Memory B cell (primary cell): Measurements from ENCODE around the gene KRTAP4-8.
A peak's percentile ranks its signal among the peaks of the same experiment; 100 is the strongest.
"Not testable (repeated sequence)": the region's sequence is repeated elsewhere in the genome, so short reads cannot be mapped to it uniquely, and the experiment has no call there.

ENCODE experiments used
- ATAC-seq: fragments of 150-1000 bp; cut with Tn5 transposase; 2 replicates; pipeline ENCODE4 v1.10.0; 2021; ENCODE audit warnings: low read depth, mild to moderate bottlenecking, moderate library complexity
- DNase-seq, 2 donors: peaks; one replicate each; pipeline ENCODE4 v3.0.0; 2022; ENCODE audit warnings: low spot score in 2 of 2
- H3K27ac Mint-ChIP-seq: one replicate; pipeline ENCODE4 v1.8.0; 2022; ENCODE audit warnings: mild to moderate bottlenecking, moderate library complexity, mixed read lengths
- H3K27me3 Mint-ChIP-seq: one replicate; pipeline ENCODE4 v1.8.0; 2022; ENCODE audit warnings: mixed read lengths
- H3K36me3 Mint-ChIP-seq: one replicate; pipeline ENCODE4 v1.8.0; 2022; ENCODE audit warnings: mild to moderate bottlenecking, mixed read lengths
- H3K4me1 Mint-ChIP-seq: one replicate; pipeline ENCODE4 v1.8.0; 2022; ENCODE audit warnings: mixed read lengths
- H3K4me3 Mint-ChIP-seq: one replicate; pipeline ENCODE4 v1.8.0; 2022; ENCODE audit warnings: mild to moderate bottlenecking, moderate library complexity, mixed read lengths
- H3K9me3 Mint-ChIP-seq: one replicate; pipeline ENCODE4 v1.8.0; 2022; ENCODE audit warnings: mixed read lengths

Gene KRTAP4-8

DNA sequence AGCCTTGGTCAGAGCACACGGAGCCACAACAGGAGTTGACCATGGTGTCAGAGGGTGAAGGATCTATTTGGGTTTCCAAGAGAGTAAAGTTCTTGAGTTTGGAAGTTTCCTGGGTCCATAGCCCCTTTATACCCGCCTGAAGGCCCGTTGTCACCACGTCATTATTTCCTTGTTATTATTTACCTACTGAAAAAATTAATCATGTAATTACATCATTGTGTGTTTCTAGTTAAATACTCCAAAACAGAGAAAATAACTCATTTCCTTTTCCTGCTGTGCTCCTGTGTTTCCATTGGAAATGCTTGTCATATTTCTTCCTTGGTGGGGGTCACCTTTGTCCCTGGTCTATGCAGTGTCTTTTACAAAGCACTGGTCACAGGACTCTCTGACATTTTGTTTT is at the start of gene KRTAP4-8:
Gene KRTAP4-8, minus strand, starts transcription at position 101 of the 400 bp plus-strand sequence. Its CDS starts 58 bp downstream, at position 43.
- no peak within 1 kb of the TSS for H3K27ac Mint-ChIP-seq
- H3K36me3 Mint-ChIP-seq: no peaks in the 10 kb centered on the region
- DNase-seq (no peak), ATAC-seq (no peak)
- peaks cover 17% of the 10 kb centered on the region for H3K27me3 Mint-ChIP-seq
- H3K9me3 Mint-ChIP-seq: no peaks in the 10 kb centered on the region
- peaks cover 4% of the 10 kb centered on the region for H3K4me1 Mint-ChIP-seq
- no peak within 1 kb of the TSS for H3K4me3 Mint-ChIP-seq

DNA sequence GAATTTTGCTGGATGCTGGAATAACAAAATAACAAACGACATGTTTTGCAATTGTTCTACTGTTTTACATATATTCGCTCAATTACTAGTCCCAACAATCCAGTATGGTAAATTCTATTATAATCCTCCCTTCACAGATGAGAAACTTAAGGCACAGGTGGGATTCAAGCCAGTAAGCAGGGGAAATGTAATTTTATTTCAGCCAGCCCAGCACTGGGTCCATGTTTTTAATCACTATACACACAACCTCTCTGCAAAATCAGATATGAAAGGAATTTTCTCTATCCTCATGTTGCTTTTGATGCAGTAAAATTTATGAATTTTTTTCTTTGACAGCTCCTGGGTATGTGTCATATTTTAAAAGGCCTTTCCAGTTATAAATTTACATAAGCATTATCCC is 47.3 kb upstream of the KRTAP4-8 start:
- peaks cover 15% of the 10 kb centered on the region for H3K9me3 Mint-ChIP-seq
- H3K27me3 Mint-ChIP-seq: peaks cover 13% of the 10 kb centered on the region
- DNase-seq (no peak), ATAC-seq (no peak)
- H3K4me3 Mint-ChIP-seq: no peak overlapping the region
- H3K36me3 Mint-ChIP-seq: peaks cover 10% of the 10 kb centered on the region
- H3K27ac Mint-ChIP-seq: no peak overlapping the region
- peaks cover 3% of the 10 kb centered on the region for H3K4me1 Mint-ChIP-seq

DNA sequence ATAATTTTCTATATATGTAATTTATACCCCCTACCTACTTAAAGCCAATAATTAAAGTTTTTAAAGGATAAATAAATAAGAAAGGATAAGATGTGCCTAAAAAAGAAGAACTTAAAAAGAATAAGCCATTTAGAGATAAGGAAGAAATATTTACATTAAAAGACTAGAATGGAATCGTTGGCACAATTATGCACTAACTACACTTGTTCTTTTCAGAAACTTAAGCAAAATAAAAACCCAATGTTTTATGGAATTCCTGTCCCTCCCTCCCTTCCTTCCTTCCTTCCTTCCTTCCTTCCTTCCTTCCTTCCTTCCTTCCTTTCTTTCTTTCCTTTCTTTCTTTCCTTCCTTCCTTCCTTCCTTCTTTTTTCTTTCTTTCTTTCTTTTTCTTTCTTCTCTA is 46.9 kb upstream of the KRTAP4-8 start:
- DNase-seq (no peak), ATAC-seq (no peak)
- Mint-ChIP-seq H3K4me1 (peaks cover 3% of the 10 kb centered on the region), H3K36me3 (peaks cover 10% of the 10 kb centered on the region), H3K4me3 (no peak overlapping the region), H3K27me3 (peaks cover 13% of the 10 kb centered on the region), H3K9me3 (peaks cover 15% of the 10 kb centered on the region), H3K27ac (no peak overlapping the region)

DNA sequence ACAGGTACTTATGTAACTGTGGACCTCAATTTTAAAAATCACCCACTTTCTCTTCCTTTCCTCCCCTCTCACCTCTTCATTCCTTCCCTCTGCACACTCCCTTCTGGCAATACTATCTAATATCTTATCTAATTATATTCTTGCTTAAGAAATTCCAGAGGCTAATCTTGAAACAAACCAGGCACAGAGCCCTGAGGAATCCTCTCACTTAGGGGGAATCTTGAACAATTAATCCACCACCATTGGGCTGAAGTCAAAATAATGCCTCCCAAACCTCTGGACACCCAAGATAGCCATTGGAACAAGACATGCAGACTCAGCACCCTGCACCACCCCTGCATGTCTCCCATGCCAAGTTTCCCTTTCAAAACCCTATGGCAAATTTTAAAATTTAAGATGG is 43.4 kb upstream of the KRTAP4-8 start:
- no peak for ATAC-seq
- no peak overlapping the region for H3K27ac Mint-ChIP-seq
- no peaks in the 10 kb centered on the region for H3K4me1 Mint-ChIP-seq
- peaks cover 27% of the 10 kb centered on the region for H3K9me3 Mint-ChIP-seq
- H3K27me3 Mint-ChIP-seq: peaks cover 15% of the 10 kb centered on the region
- DNase-seq: no peak
- peaks cover 17% of the 10 kb centered on the region for H3K36me3 Mint-ChIP-seq
- H3K4me3 Mint-ChIP-seq: no peak overlapping the region

DNA sequence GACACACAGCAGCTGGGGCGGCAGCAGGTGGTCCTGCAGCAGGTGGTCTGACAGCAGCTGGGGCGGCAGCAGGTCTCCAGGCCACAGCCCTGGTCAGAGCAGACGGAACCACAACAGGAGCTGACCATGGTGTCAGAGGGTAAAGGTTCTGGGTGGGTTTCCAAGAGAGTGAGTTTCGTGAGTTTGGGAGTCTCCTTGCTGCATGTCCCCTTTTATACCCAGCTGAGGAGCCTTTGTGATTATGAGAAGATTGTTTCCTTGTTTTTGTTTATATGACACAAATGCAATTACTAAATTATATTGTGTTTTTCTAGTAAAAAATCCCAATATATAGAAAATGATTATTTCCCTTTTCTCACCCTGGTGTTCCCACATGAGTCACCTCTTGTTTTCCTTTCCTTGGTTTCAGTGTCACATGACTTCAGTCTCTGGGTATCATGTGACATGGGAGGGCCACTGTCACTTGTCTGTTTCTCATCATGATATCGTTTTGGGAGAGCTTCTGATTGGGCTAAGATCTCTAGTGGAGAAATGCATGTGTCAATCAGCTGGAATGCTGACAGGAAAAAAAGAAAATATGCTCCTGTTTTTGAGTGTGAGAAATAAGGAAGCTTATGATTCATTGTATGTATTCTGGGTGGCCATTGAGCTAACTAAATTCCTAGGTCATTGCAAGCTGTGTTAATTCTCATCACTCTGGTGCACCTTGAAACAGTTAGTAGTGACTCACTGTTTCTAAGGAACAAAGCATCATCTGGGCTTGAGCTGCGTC is 42.6 kb upstream of the KRTAP4-8 start, which contains the start of gene KRTAP4-6:
Gene KRTAP4-6, minus strand, starts transcription at position 185 of the 772 bp plus-strand sequence. Its CDS starts 57 bp downstream, at position 128.
- H3K27ac Mint-ChIP-seq: no peak within 1 kb of the TSS
- no peak for ATAC-seq
- peaks cover 17% of the 10 kb centered on the region for H3K36me3 Mint-ChIP-seq
- H3K4me1 Mint-ChIP-seq: no peaks in the 10 kb centered on the region
- peaks cover 27% of the 10 kb centered on the region for H3K9me3 Mint-ChIP-seq
- H3K27me3 Mint-ChIP-seq: peaks cover 13% of the 10 kb centered on the region
- no peak within 1 kb of the TSS for H3K4me3 Mint-ChIP-seq
- no peak for DNase-seq

DNA sequence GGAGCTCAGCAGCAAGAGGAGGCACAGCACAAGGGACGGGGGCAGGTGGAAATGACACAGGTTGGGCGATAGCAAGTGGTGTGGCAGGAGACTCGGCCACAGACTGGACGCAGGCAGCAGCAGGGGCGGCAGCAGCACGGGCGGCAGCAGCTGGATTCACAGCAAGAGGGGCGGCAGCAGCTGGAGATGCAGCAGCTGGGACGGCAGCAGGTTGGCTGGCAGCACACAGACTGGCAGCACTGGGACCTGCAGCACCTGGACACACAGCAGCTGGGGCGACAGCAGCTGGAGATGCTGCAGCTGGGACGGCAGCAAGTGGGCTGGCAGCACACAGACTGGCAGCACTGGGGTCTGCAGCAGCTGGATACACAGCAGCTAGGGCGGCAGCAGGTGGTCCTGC is 41.9 kb upstream of the KRTAP4-8 start:
- Mint-ChIP-seq H3K36me3 (peaks cover 17% of the 10 kb centered on the region), H3K27me3 (peaks cover 13% of the 10 kb centered on the region), H3K9me3 (peaks cover 26% of the 10 kb centered on the region)
- not testable (repeated sequence) for DNase-seq, H3K4me1 Mint-ChIP-seq, H3K27ac Mint-ChIP-seq, ATAC-seq, H3K4me3 Mint-ChIP-seq

DNA sequence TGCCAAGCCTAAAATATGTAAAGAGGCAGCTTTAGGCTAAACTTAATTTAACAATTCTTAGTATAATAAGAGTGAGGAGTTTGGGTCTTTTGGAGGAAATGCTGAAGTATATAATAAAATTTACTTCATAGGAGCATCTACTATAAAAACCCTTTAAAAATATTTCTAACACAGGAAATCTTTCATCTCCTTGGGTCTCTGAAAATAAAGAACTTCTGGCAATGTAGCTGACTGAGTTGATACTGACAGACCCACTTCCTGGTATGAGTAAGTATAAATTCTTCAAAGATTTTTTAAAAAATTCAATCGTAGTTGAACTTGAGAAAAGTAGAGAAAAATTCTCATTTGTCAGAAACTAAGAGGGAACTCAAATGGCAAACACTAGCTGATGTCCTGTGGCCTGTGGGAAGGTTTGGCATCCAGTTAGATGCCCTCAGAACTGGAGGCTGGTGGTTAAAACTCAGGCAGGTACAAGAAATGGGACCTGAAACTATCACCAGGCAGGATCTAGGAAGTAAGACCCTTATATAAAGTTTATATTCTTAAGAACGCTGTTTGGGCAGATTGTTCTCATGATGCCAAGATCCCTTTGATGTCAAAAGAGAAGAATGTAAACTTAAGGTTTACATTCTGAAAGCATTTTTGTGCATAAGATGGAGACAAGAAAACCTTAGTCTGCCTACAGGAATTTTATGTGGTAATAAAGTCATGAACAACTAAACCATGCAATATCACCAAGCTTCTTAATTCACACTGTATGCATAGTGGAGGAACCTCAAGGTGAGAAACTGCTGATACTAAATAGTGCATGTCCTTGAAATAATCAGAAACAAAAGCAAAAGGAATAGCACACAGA is 36.2 kb upstream of the KRTAP4-8 start:
- no peak overlapping the region for H3K4me3 Mint-ChIP-seq
- H3K27ac Mint-ChIP-seq: no peak overlapping the region
- H3K4me1 Mint-ChIP-seq: peaks cover 9% of the 10 kb centered on the region
- H3K36me3 Mint-ChIP-seq: peaks cover 5% of the 10 kb centered on the region
- peaks cover 5% of the 10 kb centered on the region for H3K27me3 Mint-ChIP-seq
- peaks cover 11% of the 10 kb centered on the region for H3K9me3 Mint-ChIP-seq
- DNase-seq (no peak), ATAC-seq (no peak)

DNA sequence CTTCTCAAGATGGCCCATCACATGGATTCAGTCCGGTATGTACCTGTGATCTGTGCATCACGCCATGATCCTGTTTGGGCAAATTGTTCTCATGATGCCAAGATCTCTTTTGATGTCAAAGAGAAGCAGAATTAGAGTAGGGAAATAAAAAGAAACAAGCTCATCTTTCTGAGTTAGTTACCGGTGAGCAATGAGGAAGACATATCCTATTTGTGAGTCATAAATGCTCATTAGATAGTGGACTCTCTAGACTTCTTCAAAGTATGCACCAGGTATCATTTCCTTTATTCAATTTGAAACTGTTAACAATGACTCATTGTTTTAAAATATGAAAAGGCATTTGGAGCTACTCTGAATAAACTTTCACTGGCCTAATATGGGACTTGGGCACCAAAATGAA is 34.0 kb upstream of the KRTAP4-8 start:
- Mint-ChIP-seq H3K27ac (no peak overlapping the region), H3K9me3 (peaks cover 3% of the 10 kb centered on the region), H3K27me3 (peaks cover 1% of the 10 kb centered on the region), H3K36me3 (peaks cover under 1% of the 10 kb centered on the region), H3K4me1 (peaks cover 9% of the 10 kb centered on the region), H3K4me3 (no peak overlapping the region)
- ATAC-seq: no peak
- DNase-seq: no peak

DNA sequence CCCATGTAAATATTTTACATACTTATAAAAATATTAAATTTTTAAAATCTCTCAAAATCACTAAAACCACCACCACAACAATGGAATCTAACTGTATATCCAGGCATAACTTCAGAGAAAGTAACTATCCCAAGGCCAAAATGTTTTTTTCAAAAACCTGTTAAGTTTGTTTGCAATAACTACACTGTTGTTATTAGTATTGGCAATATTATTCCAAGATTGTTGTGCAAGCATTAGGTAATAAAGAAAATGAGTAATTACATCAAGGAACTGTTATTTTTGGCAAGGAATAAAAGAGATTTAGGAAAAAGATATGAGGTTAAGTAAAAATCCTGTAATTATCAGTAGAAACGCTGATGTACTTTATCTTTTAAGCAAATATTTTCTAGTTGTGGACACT is 29.4 kb upstream of the KRTAP4-8 start:
- ATAC-seq: no peak

DNA sequence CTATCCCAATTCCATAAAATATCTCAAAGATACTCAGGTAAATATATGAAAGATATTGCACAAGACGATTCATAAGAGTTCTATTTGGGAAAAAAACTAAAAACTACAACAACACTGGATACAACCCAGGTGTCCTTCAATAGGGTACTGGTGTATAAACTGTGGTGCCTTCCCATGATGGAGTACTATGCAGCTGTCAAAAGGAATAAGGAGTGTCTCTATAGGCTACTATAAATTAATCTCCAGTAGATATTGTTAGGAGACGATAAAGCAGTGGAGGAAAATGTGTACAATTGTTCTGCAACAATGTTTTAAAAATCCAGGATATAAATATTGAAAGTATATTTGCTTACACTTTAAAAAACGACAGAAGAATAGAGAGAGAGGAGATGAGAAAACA is 28.5 kb upstream of the KRTAP4-8 start:
- Mint-ChIP-seq H3K9me3 (peaks cover 6% of the 10 kb centered on the region), H3K27ac (no peak overlapping the region), H3K27me3 (peaks cover 5% of the 10 kb centered on the region), H3K4me1 (peaks cover 11% of the 10 kb centered on the region), H3K36me3 (no peaks in the 10 kb centered on the region), H3K4me3 (no peak overlapping the region)
- ATAC-seq (no peak), DNase-seq (no peak)

More for the DNA sequence above, 29.4 kb upstream of the KRTAP4-8 start:
- no peak overlapping the region for H3K27ac Mint-ChIP-seq
- H3K4me3 Mint-ChIP-seq: no peak overlapping the region
- DNase-seq: no peak
- H3K9me3 Mint-ChIP-seq: peaks cover 6% of the 10 kb centered on the region
- H3K36me3 Mint-ChIP-seq: no peaks in the 10 kb centered on the region
- H3K27me3 Mint-ChIP-seq: peaks cover 6% of the 10 kb centered on the region
- peaks cover 15% of the 10 kb centered on the region for H3K4me1 Mint-ChIP-seq

DNA sequence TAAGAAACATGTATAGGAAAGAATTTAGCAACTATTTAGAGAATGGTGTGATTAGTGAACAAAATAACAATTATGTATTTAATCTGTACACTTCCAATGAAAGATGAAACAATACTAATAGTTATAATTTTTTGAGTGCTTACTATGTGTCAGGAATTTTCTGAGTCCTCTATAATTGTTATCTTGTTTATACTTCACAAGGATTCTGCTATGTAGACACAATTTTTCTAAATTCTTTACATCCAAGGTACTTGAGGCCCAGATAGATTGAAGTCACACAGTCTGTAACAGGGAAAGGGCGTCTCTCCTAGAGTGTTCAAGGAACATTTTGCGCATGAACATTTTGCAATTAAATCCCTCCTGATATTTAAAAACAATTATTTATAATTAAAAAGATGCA is 27.1 kb upstream of the KRTAP4-8 start:
- Mint-ChIP-seq H3K27me3 (peaks cover 5% of the 10 kb centered on the region), H3K36me3 (no peaks in the 10 kb centered on the region), H3K4me3 (no peak overlapping the region), H3K9me3 (peaks cover 6% of the 10 kb centered on the region), H3K4me1 (peaks cover 14% of the 10 kb centered on the region), H3K27ac (no peak overlapping the region)
- ATAC-seq (no peak), DNase-seq (no peak)

DNA sequence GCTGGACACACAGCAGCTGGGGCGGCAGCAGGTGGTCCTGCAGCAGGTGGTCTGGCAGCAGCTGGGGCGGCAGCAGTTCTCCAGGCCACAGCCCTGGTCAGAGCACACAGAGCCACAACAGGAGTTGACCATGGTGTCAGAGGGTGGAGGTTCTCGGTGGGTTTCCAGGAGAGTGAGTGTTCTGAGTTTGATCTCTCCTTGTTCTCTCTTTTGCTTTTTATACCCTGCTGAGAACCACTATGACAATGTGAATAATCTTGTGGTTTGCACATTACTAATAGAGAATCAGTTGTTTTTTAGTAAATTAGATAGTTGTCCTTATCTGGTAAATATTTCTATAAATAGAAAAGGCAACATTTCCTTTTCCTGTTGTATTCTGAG is 26.0 kb upstream of the KRTAP4-8 start, which contains the start of gene KRTAP4-12:
Gene KRTAP4-12, minus strand, starts transcription at position 192 of the 381 bp plus-strand sequence. Its CDS starts 60 bp downstream, at position 132.
- H3K36me3 Mint-ChIP-seq, H3K27me3 Mint-ChIP-seq, H3K27ac Mint-ChIP-seq, ATAC-seq, H3K9me3 Mint-ChIP-seq, DNase-seq: not testable (repeated sequence)
- Mint-ChIP-seq H3K4me1 (peaks cover 17% of the 10 kb centered on the region), H3K4me3 (peak within 1 kb of the TSS; percentile 53)

DNA sequence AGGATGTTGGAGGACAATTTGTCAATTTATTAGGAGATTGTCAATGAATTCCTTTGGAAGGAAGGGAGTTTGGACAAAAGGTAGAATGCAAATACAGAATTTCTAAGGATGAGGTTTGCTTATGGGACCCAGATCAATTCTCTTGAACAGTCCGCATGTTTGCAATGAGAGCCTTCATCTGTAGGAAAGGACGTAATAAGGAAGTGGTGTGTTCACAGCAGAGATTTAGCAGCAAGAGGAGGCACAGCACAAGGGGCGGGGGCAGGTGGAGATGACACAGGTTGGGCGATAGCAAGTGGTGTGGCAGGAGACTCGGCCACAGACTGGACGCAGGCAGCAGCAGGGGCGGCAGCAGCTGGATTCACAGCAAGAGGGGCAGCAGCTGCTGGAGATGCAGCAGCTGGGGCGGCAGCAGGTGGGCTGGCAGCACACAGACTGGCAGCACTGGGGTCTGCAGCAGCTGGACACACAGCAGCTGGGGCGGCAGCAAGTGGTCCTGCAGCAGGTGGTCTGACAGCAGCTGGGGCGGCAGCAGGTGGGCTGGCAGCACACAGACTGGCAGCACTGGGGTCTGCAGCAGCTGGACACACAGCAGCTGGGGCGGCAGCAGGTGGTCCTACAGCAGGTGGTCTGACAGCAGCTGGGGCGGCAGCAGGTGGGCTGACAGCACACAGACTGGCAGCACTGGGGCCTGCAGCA is 25.5 kb upstream of the KRTAP4-8 start:
- peaks cover 17% of the 10 kb centered on the region for H3K4me1 Mint-ChIP-seq

DNA sequence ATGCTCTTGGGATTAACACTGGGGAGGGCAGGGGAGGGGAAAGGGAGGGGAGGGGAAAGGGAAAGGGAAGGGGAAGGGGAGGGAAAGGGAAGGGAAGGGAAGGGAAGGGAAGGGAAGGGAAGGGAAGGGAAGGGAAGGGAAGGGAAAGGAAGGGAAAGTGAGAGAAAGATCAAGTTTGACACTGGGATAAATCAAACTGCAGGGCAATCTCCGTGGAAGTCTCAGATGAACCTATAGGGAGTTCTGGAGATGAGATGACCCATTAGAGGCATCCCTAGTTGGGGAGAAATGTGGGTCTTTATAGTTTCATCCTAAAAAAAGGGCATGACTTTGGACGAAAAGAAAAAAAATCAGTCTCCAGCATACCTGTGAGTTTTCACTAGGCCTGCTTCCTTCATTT is 23.8 kb upstream of the KRTAP4-8 start:
- Mint-ChIP-seq H3K4me3 (no peak overlapping the region), H3K4me1 (peaks cover 22% of the 10 kb centered on the region), H3K27ac (no peak overlapping the region), H3K9me3 (peaks cover 7% of the 10 kb centered on the region), H3K36me3 (peaks cover 2% of the 10 kb centered on the region), H3K27me3 (peaks cover 12% of the 10 kb centered on the region)
- DNase-seq (no peak), ATAC-seq (no peak)

More for the DNA sequence above, 25.5 kb upstream of the KRTAP4-8 start:
- not testable (repeated sequence) for H3K9me3 Mint-ChIP-seq, DNase-seq, H3K27ac Mint-ChIP-seq, ATAC-seq, H3K36me3 Mint-ChIP-seq, H3K27me3 Mint-ChIP-seq
- peak overlapping the region; percentile 53 for H3K4me3 Mint-ChIP-seq
